Tibial nerve (tissue), 3 donors: ENCODE results near the gene CYSLTR1.

Source experiments
- CTCF ChIP-seq, 5 experiments: fragments of 200-600 bp in 3 of 5; fragments of 450-650 bp in 2 of 5; sonication (generic) in 3 of 5; IDR thresholded peaks; one replicate each; pipeline ENCODE4 v1.5.1; 2016 to 2019; ENCODE audit warnings: antibody characterized with exemption in 5 of 5, mild to moderate bottlenecking in 3 of 5, moderate library complexity in 2 of 5
- POLR2A ChIP-seq, 2 donors: fragments of 450-650 bp; IDR thresholded peaks; one replicate each; pipeline ENCODE4 v1.6.1; 2017; ENCODE audit warnings: antibody characterized with exemption in 2 of 2, mild to moderate bottlenecking in 2 of 2, moderate library complexity in 2 of 2

GRCh38 chrX:78326401-78326800 lies 1.0 kb downstream of the CYSLTR1 start:
- TF ChIP-seq CTCF (IDR thresholded peaks at IDR 0.05) (no peak), POLR2A (IDR thresholded peaks at IDR 0.05) (no peak)
